IgD-negative memory B cell (primary cell): ENCODE results near the gene ATP2A3. TPM values are rescaled to one million over a fixed set of nuclear protein-coding genes. Genes with fewer than 3 reads are reported as not detected.
A peak's percentile ranks its signal among the peaks of the same experiment; 100 is the strongest.

ENCODE experiments used
- H3K27ac Mint-ChIP-seq, 3 donors: one replicate each; pipeline ENCODE4 v1.8.0; 2020 to 2022; ENCODE audit warnings: mild to moderate bottlenecking in 3 of 3, mixed read lengths in 3 of 3, moderate library complexity in 1 of 3
- H3K27me3 Mint-ChIP-seq: one replicate; pipeline ENCODE4 v1.8.0; 2021; ENCODE audit warnings: mixed read lengths
- H3K36me3 Mint-ChIP-seq: one replicate; pipeline ENCODE4 v1.8.0; 2020; ENCODE audit warnings: mild to moderate bottlenecking, mixed read lengths
- H3K4me1 Mint-ChIP-seq, 3 donors: one replicate each; pipeline ENCODE4 v1.8.0; 2020 to 2022; ENCODE audit warnings: mixed read lengths in 3 of 3, mild to moderate bottlenecking in 1 of 3
- H3K4me3 Mint-ChIP-seq, 4 donors: one replicate each; pipeline ENCODE4 v1.8.0; 2020 to 2022; ENCODE audit warnings: mild to moderate bottlenecking in 4 of 4, mixed read lengths in 4 of 4, moderate library complexity in 3 of 4
- H3K9me3 Mint-ChIP-seq, 3 donors: one replicate each; pipeline ENCODE4 v1.8.0; 2020 to 2021; ENCODE audit warnings: mixed read lengths in 3 of 3, mild to moderate bottlenecking in 1 of 3
- polyA plus RNA-seq: library from polyadenylated mRNA; unstranded; fragments of 300-500 nt; fragmentation: Illumina TruSeq; gene quantifications from one replicate; pipeline ENCODE4 v1.2.3, GENCODE V29; 2021

Gene ATP2A3
- polyA plus RNA-seq, 1 donor from 2014 or later: 155 TPM

DNA sequence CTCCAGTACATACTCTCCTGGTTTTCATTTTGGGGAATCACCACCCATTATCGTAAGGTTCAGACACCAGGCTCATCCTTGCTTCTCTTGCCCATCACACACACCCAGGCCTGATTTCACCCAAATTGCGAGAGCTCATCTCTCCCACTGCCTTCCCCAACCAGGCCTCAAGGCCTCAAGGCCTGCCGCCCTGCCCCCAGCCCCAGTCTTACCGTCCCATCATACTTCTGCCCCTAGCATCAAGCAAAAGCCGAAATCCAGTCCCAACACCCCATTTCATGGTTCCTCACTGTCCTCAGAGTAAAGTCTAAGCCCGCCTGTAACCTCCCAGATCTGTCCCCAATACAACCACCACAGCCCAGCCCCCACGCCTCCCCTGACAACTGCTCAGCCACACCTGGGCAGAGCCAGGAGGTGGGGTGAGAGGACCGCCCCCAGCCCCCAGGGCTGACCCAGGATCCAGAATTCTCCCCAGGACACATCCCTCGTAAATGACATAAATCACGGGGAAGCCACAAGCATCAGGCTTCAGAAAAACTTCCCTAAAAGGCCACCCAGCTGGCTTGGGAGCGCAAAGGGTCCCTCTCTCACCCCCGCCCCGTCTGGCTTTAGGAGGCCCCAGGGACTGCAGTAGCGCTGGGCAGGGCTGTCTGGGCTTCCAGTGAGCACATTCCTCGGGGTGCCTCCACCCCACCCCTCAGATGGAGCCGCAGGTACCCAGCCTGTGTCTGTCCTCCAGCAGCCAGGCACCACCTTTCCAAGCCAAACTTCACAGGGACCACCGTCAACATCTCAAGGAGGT is 38.4 kb downstream of the ATP2A3 start:
- Mint-ChIP-seq H3K36me3 (no peaks in the 10 kb centered on the region), H3K27me3 (no peaks in the 10 kb centered on the region), H3K4me1 (peaks cover 11 to 13% (median 12%) of the 10 kb centered on the region in 3 donors), H3K4me3 (peak overlapping the region in 1 of 4 donors; percentile 34), H3K9me3 (no peaks in the 10 kb centered on the region), H3K27ac (peak overlapping the region in 2 of 3 donors; percentile 59 to 64)

DNA sequence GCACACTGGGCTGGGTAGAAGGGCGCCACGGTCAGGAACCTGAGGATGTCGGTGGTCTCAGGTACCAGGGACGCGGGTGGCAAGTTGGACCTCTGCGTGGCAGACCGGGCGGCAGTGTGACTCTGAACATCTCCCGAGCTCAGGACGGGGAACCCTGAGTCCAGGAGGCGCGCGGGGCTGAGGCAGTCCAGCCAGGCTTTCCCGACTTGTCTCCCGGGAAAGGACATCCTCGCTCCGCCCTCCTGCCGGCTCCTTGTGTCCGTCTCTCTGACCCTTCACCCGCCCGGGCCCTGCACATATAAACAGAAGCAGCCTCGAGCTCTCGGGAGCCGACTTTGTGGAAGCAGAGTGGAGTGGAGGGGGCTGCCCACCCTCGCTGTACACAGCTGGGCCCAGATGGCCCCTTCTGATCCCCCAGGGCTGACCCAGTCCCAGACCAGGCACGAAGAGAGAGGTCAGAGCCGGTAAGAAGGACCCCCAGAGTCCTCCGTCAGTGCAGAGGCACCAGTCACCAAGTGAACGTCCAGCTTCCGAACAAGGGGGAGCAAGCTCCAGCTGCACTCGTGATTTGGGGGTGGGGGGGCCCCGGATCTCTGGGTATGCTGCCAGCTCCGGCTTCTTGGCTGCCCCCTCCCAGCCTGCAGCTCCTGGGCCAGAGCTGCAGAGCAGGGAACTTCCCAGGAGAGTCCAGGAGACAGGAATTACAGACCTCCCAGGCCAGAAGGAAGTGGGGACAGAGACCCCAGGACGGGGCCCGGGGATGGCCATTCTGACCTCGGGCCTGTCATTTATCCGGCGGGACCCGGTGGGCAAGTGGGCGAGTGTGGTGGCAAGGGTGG is 39.5 kb downstream of the ATP2A3 start:
- H3K4me1 Mint-ChIP-seq: peaks cover 11 to 14% (median 14%) of the 10 kb centered on the region in 3 donors
- no peaks in the 10 kb centered on the region for H3K9me3 Mint-ChIP-seq
- H3K27ac Mint-ChIP-seq: peak overlapping the region; percentile 64 to 91 (median 76)
- peak overlapping the region in 1 of 4 donors; percentile 34 for H3K4me3 Mint-ChIP-seq
- H3K27me3 Mint-ChIP-seq: no peaks in the 10 kb centered on the region
- H3K36me3 Mint-ChIP-seq: no peaks in the 10 kb centered on the region

DNA sequence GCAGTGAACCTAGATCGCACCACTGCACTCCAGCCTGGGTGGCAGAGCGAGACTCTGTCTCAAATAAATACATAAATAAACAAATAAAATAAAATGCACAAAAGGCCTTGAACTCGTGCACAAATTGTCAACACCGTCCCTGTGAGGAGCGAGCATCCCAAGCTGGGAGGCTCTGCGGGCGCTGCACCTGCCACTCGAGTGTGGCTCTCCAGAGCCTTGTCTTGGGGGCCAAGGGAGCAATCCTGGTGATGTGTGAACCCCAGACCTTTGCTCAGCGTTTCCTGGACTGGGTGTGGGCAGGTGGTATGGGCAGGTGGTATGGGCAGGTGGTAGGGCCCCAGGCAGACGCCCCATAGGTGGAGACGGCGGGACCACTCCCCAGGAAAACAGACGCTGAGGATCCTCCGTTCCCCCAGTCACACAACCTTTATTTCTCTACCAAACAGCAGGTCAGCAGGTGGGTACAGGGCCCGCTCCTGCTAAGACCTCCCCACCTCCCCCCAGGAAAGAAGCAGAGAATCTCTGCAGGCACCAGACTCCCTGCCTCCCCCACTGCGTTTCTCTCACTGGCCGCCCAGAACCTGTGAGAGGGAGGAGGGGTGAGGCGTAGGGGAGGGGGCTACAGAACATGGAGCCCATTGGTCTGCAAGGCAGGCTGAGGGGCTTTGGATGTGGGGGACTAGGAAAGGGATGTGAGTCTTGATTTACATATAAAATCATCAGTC is 40.6 kb downstream of the ATP2A3 start:
- peak overlapping the region; percentile 76 to 91 (median 85) for H3K27ac Mint-ChIP-seq
- no peaks in the 10 kb centered on the region for H3K36me3 Mint-ChIP-seq
- no peaks in the 10 kb centered on the region for H3K27me3 Mint-ChIP-seq
- peak overlapping the region in 1 of 4 donors; percentile 9 for H3K4me3 Mint-ChIP-seq
- no peaks in the 10 kb centered on the region for H3K9me3 Mint-ChIP-seq
- peaks cover 11 to 15% (median 14%) of the 10 kb centered on the region in 3 donors for H3K4me1 Mint-ChIP-seq

- Mint-ChIP-seq H3K4me1 (peaks cover 11 to 19% (median 16%) of the 10 kb centered on the region in 3 donors), H3K36me3 (no peaks in the 10 kb centered on the region), H3K27ac (peak overlapping the region; percentile 85 to 89 (median 89))
Measured at GRCh38 chr17:3922765-3923164, 41.5 kb downstream of the ATP2A3 start.

DNA sequence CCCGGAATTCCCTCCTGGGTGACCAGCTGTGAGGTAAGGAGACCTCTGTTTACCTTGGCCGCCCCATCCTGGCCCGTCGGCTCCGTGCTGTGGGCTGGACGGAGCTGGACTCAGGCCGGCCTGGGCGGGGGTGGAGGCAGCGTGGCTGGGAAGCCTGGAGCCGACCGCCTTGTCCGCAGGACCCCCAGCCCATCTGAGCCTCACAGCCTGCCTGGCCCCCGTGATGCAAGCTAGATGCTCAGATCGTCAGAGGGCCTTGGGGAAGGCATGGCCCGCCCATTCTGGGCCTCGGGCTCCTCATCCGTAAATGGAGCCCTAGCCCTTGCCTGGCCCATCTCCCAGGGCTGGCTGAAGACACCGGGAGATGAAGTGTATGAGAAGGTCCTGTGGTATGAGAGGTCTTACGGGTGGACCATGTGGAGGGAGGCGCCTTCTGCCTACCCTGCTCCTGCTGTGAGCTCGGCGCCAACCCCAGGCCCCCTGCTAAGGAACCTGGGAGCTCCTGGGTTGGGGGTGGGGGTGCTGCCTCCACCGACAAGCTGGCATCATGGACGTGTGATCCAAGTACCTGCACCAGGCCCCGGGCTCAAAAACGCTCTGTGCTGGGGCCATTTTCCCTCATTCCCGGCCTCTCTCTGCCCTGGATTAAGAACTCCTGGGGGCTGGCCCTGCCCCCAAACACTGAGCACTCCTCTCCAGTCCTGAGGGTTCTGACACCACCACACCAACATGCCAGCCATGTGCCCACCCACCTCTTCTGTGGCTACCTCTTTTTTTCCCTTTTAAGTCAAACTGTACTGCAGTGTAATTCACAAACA is 42.5 kb downstream of the ATP2A3 start:
- no peaks in the 10 kb centered on the region for H3K27me3 Mint-ChIP-seq
- no peaks in the 10 kb centered on the region for H3K36me3 Mint-ChIP-seq
- H3K27ac Mint-ChIP-seq: peak overlapping the region; percentile 16 to 89 (median 85)
- peak overlapping the region in 1 of 4 donors; percentile 51 for H3K4me3 Mint-ChIP-seq
- H3K4me1 Mint-ChIP-seq: peaks cover 15 to 25% (median 21%) of the 10 kb centered on the region in 3 donors
- H3K9me3 Mint-ChIP-seq: no peaks in the 10 kb centered on the region

More at GRCh38 chr17:3922765-3923164, 41.5 kb downstream of the ATP2A3 start:
- Mint-ChIP-seq H3K27me3 (no peaks in the 10 kb centered on the region), H3K4me3 (peak overlapping the region in 2 of 4 donors; percentile 1 to 60), H3K9me3 (no peaks in the 10 kb centered on the region)

- Mint-ChIP-seq H3K9me3 (no peaks in the 10 kb centered on the region), H3K4me1 (peaks cover 16 to 29% (median 23%) of the 10 kb centered on the region in 3 donors), H3K27ac (peak overlapping the region in 2 of 3 donors; percentile 61 to 71), H3K4me3 (no peak overlapping the region), H3K27me3 (no peaks in the 10 kb centered on the region), H3K36me3 (no peaks in the 10 kb centered on the region)
Measured at GRCh38 chr17:3921006-3921405, 43.2 kb downstream of the ATP2A3 start.

- no peaks in the 10 kb centered on the region for H3K36me3 Mint-ChIP-seq
- no peaks in the 10 kb centered on the region for H3K9me3 Mint-ChIP-seq
- peak overlapping the region in 2 of 3 donors; percentile 88 to 93 for H3K27ac Mint-ChIP-seq
- H3K4me3 Mint-ChIP-seq: no peak overlapping the region
- H3K27me3 Mint-ChIP-seq: no peaks in the 10 kb centered on the region
- peaks cover 24 to 46% (median 37%) of the 10 kb centered on the region in 3 donors for H3K4me1 Mint-ChIP-seq
Measured at GRCh38 chr17:3919123-3919624, 45.1 kb downstream of the ATP2A3 start.

- Mint-ChIP-seq H3K36me3 (no peaks in the 10 kb centered on the region), H3K9me3 (no peaks in the 10 kb centered on the region), H3K4me1 (peaks cover 30 to 51% (median 42%) of the 10 kb centered on the region in 3 donors), H3K27ac (peak overlapping the region in 2 of 3 donors; percentile 88 to 93), H3K27me3 (no peaks in the 10 kb centered on the region), H3K4me3 (peak overlapping the region in 1 of 4 donors; percentile 45)
Measured at GRCh38 chr17:3918372-3919122, 45.7 kb downstream of the ATP2A3 start.

DNA sequence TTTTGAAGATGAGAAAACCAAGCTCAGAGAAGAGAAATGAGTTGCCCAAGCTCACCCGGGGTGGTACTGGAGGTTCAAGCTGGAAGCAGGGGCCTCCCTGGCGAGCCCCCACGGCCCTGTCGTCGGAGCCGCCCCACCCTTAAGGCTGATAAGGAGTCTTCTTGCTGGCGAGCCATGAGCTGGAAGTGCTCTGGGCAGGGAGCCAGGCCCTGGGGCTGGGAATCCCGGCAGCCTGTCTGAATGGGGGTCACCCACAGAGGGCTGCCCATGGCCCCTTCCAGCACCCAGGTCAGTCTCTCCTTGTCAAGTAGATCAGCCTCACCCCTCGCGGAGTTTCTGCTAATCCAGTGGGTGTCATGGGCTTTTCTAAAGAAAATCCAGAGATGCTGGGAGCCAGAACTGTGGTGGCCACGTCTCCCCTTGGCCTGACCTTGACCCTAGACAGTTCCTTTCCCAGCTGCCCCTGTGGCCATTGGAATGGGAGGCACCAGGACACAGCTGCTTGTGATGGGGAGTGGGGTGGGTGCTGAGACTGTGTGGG is 46.8 kb downstream of the ATP2A3 start:
- no peaks in the 10 kb centered on the region for H3K9me3 Mint-ChIP-seq
- peak overlapping the region in 3 of 4 donors; percentile 85 to 90 (median 89) for H3K4me3 Mint-ChIP-seq
- H3K27ac Mint-ChIP-seq: peak overlapping the region in 2 of 3 donors; percentile 45 to 97
- H3K4me1 Mint-ChIP-seq: peaks cover 25 to 48% (median 45%) of the 10 kb centered on the region in 3 donors
- H3K36me3 Mint-ChIP-seq: no peaks in the 10 kb centered on the region
- H3K27me3 Mint-ChIP-seq: no peaks in the 10 kb centered on the region

- no peaks in the 10 kb centered on the region for H3K27me3 Mint-ChIP-seq
- no peaks in the 10 kb centered on the region for H3K9me3 Mint-ChIP-seq
- peak overlapping the region; percentile 88 to 100 (median 97) for H3K27ac Mint-ChIP-seq
- H3K36me3 Mint-ChIP-seq: no peaks in the 10 kb centered on the region
- peak overlapping the region; percentile 72 to 90 (median 87) for H3K4me3 Mint-ChIP-seq
- peaks cover 26 to 46% (median 46%) of the 10 kb centered on the region in 3 donors for H3K4me1 Mint-ChIP-seq
Measured at GRCh38 chr17:3916825-3917224, 47.4 kb downstream of the ATP2A3 start.

DNA sequence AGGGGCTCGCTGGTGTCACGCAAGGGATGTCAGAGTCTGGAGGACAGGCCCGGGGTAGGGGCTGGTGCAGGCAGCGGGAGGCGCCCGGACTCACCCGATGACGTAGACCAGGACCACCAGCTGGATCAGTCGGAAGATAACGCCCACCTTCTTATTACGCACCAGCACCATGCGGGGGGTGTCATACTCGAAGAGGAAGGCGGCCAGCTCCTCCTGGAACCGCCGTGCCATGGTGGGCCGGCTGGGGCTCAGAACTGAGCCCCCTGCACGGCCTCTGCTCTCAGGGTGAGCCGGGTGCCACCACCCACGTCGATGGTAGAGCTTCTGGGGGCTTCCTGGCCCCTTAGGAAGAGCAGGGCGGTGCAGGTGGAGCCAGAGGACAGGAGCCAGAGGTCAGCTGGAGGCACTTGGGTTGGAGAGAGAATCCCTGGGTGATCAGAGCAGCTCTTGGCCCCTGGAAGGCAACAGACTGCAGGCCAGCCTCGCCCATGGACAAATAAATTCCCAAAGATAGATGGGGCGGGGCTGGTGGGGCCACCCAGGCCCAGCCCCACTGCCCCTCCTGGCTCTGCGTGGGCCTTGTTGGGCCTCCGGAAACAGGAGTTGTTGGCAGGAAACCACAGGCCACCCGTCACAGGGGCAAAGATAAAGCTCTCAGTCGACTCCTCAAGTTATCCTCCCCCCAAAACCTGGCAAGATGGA is 48.1 kb downstream of the ATP2A3 start, which contains the start of gene P2RX1:
Gene P2RX1, minus strand, starts transcription at position 471 of the 702 bp plus-strand sequence. Its CDS starts 240 bp downstream, at position 231.
- no peaks in the 10 kb centered on the region for H3K9me3 Mint-ChIP-seq
- H3K36me3 Mint-ChIP-seq: no peaks in the 10 kb centered on the region
- H3K27me3 Mint-ChIP-seq: no peaks in the 10 kb centered on the region
- peak within 1 kb of the TSS; percentile 72 to 96 (median 92) for H3K4me3 Mint-ChIP-seq
- peaks cover 33 to 53% (median 51%) of the 10 kb centered on the region in 3 donors for H3K4me1 Mint-ChIP-seq
- H3K27ac Mint-ChIP-seq: peak within 1 kb of the TSS; percentile 97 to 100 (median 100)

DNA sequence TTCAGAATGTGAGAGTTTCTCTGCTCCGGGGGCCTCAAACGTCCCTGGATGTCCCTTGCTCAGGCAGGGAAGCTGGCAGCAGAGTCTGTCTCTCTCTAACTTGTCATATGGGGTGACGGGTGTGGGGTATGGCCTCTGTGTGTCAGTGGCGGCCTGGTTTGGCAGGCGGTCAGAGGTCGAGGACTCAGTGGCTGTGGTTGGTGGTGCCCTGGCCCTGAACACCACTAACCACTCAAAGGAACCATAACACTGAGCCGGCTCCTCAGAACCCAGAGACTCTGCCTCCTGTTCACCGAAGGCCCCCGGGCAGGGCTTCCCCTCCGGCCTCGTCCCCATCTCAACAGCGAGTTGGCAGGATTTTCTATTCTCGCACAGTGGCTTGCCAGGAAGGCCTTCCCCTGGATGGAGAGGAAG is 48.6 kb downstream of the ATP2A3 start:
- H3K9me3 Mint-ChIP-seq: no peaks in the 10 kb centered on the region
- H3K4me3 Mint-ChIP-seq: peak overlapping the region; percentile 72 to 96 (median 92)
- H3K4me1 Mint-ChIP-seq: peaks cover 36 to 55% (median 52%) of the 10 kb centered on the region in 3 donors

More for the DNA sequence above, 48.6 kb downstream of the ATP2A3 start:
- Mint-ChIP-seq H3K27ac (peak overlapping the region; percentile 97 to 100 (median 100)), H3K27me3 (no peaks in the 10 kb centered on the region), H3K36me3 (no peaks in the 10 kb centered on the region)
